HUES48 (cell line): ENCODE measurements around the gene STARD8.

Source experiments
- H3K27ac ChIP-seq: one replicate; pipeline ENCODE4 v1.7.0; 2013; ENCODE audit warnings: low read depth, low read length, inconsistent platforms
- H3K27me3 ChIP-seq: 2 replicates; pipeline ENCODE4 v1.6.1; 2013; ENCODE audit warnings: mild to moderate bottlenecking, low read length; ENCODE audit not compliant: control insufficient read depth, insufficient read depth
- H3K36me3 ChIP-seq: 2 replicates; pipeline ENCODE4 v1.6.1; 2013; ENCODE audit warnings: low read length; ENCODE audit not compliant: control insufficient read depth, insufficient read depth
- H3K4me1 ChIP-seq: 2 replicates; pipeline ENCODE4 v1.6.1; 2013; ENCODE audit warnings: mild to moderate bottlenecking, low read length; ENCODE audit not compliant: control insufficient read depth, insufficient read depth
- H3K4me3 ChIP-seq: 2 replicates; pipeline ENCODE4 v1.5.1; 2013; ENCODE audit warnings: mild to moderate bottlenecking, low read depth, low read length
- H3K9ac ChIP-seq: 2 replicates; pipeline ENCODE4 v1.6.1; 2013; ENCODE audit warnings: mild to moderate bottlenecking, low read depth, low read length, moderate library complexity
- H3K9me3 ChIP-seq: 2 replicates; pipeline ENCODE4 v1.6.1; 2013; ENCODE audit warnings: low read length; ENCODE audit not compliant: control insufficient read depth, insufficient read depth

STARD8 gene

GRCh38 chrX:68658530-68658929 is 11.1 kb downstream of the STARD8 start:
- Histone ChIP-seq H3K27me3 (no peaks in the 10 kb centered on the region), H3K36me3 (no peaks in the 10 kb centered on the region), H3K4me3 (no peak overlapping the region), H3K4me1 (peaks cover 4% of the 10 kb centered on the region; the same call in 1 of the 2 replicates), H3K27ac (no peak overlapping the region), H3K9ac (no peak overlapping the region), H3K9me3 (peaks cover 30% of the 10 kb centered on the region; the same call in 1 of the 2 replicates)

DNA sequence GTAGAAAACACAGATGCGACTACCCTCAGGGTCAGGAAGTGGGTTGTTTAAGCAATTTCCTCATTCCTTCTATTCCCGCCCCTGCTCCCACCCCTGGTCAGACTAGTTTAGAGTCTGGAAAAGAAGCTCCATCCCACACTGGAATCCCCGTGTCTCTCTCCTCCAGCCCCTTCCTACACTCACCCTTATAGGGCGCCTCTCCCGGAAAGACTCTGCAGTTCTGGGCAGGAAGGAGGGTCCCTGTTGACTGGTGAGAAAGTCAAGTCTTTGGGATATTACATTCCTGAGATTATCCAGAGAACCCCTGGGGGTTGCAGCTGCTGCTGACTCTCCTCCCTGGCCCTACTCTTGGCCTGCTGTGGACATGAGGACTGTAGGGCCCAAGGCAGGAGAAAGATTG is 11.9 kb downstream of the STARD8 start:
- peaks cover 31% of the 10 kb centered on the region; the same call in 1 of the 2 replicates for H3K9me3 ChIP-seq
- H3K4me3 ChIP-seq: no peak overlapping the region
- no peaks in the 10 kb centered on the region for H3K27me3 ChIP-seq
- no peak overlapping the region for H3K9ac ChIP-seq
- H3K4me1 ChIP-seq: peaks cover 4% of the 10 kb centered on the region; the same call in 1 of the 2 replicates
- H3K36me3 ChIP-seq: no peaks in the 10 kb centered on the region
- H3K27ac ChIP-seq: peak overlapping the region; percentile 17

DNA sequence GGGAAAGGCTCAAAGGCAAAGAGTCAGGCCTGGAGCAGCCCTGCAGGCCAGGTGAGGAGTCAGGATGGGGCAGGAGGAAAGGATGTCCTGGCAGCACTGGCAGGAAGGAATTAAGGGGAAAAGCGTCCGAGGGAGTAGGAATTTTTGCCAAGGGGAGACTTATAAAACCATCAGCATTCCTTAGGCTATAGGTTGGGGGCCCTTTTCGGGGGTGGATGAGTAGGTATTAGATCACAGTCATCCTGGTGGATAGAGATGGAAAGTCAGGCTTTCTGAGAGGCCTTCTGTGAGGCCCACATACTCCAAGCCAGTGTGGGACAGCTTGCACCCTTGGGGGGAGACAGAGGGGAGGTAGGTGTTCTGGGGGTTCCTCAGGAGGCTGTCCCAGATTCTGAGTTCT is 12.3 kb downstream of the STARD8 start:
- Histone ChIP-seq H3K36me3 (no peaks in the 10 kb centered on the region), H3K27ac (peak overlapping the region; percentile 17), H3K27me3 (no peaks in the 10 kb centered on the region), H3K4me3 (no peak overlapping the region), H3K9me3 (peaks cover 30% of the 10 kb centered on the region; the same call in 1 of the 2 replicates), H3K9ac (no peak overlapping the region), H3K4me1 (peaks cover 4% of the 10 kb centered on the region; the same call in 1 of the 2 replicates)

DNA sequence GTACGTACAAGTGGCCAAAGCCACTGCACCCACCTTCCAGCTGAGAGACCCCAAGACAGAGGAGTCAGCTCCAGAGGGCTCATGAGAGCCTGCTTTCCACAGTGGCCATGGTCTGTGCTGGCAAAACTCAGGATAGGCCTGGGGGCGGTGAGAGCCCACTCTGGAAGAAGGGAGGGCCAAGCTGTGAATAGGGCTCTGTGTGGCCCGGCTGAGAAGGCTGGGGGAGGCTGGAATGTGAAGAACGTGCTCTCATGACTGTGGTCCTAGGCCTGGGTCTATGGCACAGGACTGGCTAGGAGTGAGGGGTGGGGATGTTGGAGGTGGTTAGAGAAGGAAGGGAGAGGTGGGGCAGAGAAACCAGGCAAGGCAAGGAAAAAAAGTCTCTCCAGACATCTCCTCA is 13.3 kb downstream of the STARD8 start:
- Histone ChIP-seq H3K27me3 (no peaks in the 10 kb centered on the region), H3K4me3 (no peak overlapping the region), H3K27ac (no peak overlapping the region), H3K9ac (no peak overlapping the region), H3K4me1 (peaks cover 4% of the 10 kb centered on the region; the same call in 1 of the 2 replicates), H3K36me3 (no peaks in the 10 kb centered on the region), H3K9me3 (peaks cover 34% of the 10 kb centered on the region; the same call in 1 of the 2 replicates)

DNA sequence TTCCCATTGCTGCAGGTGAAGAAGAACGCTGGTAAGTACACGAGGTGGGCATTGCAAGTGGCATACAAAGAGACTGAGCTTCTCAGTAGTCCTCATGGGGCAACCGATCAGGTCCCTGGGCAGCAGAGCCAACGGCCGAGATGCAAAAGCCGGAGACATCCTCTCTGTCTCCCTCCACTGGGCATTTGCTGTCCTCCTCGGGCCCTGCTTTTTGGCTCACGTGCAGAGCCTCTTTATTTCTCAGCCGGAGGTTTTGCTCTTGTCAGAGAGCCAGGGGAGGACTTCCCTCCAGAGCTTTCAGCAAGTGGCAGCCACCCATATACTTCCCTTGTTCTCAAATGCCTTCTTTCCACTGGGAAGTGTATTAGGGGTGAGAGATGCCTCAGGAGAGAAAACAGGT is 18.0 kb downstream of the STARD8 start:
- no peak overlapping the region for H3K9ac ChIP-seq

GRCh38 chrX:68666580-68666979 is 19.1 kb downstream of the STARD8 start:
- Histone ChIP-seq H3K9me3 (peaks cover 42% of the 10 kb centered on the region), H3K27ac (no peak overlapping the region), H3K4me3 (no peak overlapping the region), H3K4me1 (no peaks in the 10 kb centered on the region), H3K36me3 (no peaks in the 10 kb centered on the region), H3K9ac (no peak overlapping the region), H3K27me3 (no peaks in the 10 kb centered on the region)

More for the DNA sequence above, 18.0 kb downstream of the STARD8 start:
- Histone ChIP-seq H3K4me1 (no peaks in the 10 kb centered on the region), H3K4me3 (no peak overlapping the region), H3K27me3 (no peaks in the 10 kb centered on the region), H3K9me3 (peaks cover 34% of the 10 kb centered on the region), H3K27ac (no peak overlapping the region), H3K36me3 (no peaks in the 10 kb centered on the region)

GRCh38 chrX:68669094-68669860 is 21.8 kb downstream of the STARD8 start:
- Histone ChIP-seq H3K9ac (no peak overlapping the region), H3K36me3 (no peaks in the 10 kb centered on the region), H3K9me3 (peaks cover 47% of the 10 kb centered on the region), H3K4me3 (no peak overlapping the region), H3K27me3 (no peaks in the 10 kb centered on the region), H3K4me1 (peaks cover 15% of the 10 kb centered on the region), H3K27ac (peak overlapping the region; percentile 9)

GRCh38 chrX:68669871-68670270 is 22.4 kb downstream of the STARD8 start:
- no peaks in the 10 kb centered on the region for H3K36me3 ChIP-seq
- no peak overlapping the region for H3K4me3 ChIP-seq
- no peak overlapping the region for H3K27ac ChIP-seq

DNA sequence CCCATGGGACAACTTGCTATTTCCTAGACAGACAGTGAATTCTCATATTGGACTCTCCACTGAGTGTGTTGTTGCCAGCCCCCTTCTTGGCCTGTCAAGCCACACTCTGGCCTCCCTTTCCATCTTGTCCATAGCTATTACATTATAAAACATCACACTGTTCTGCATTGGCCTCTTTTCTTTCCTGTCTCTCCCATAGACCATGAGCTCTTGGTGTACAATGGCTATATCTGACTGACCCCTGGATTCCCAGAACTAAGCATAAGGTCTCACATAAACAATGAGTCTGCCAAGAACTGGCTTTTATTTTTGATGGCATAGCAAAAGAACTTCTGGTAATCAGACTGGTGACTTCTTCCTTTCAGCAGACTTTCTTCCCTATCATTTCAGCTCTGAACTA is 23.8 kb downstream of the STARD8 start:
- H3K9ac ChIP-seq: no peak overlapping the region
- no peak overlapping the region for H3K27ac ChIP-seq
- H3K4me3 ChIP-seq: no peak overlapping the region
- no peaks in the 10 kb centered on the region for H3K36me3 ChIP-seq
- peaks cover 34% of the 10 kb centered on the region for H3K9me3 ChIP-seq
- no peaks in the 10 kb centered on the region for H3K27me3 ChIP-seq
- peaks cover 15% of the 10 kb centered on the region for H3K4me1 ChIP-seq

More at GRCh38 chrX:68669871-68670270, 22.4 kb downstream of the STARD8 start:
- Histone ChIP-seq H3K9me3 (peaks cover 42% of the 10 kb centered on the region), H3K9ac (no peak overlapping the region), H3K4me1 (peaks cover 15% of the 10 kb centered on the region), H3K27me3 (no peaks in the 10 kb centered on the region)

DNA sequence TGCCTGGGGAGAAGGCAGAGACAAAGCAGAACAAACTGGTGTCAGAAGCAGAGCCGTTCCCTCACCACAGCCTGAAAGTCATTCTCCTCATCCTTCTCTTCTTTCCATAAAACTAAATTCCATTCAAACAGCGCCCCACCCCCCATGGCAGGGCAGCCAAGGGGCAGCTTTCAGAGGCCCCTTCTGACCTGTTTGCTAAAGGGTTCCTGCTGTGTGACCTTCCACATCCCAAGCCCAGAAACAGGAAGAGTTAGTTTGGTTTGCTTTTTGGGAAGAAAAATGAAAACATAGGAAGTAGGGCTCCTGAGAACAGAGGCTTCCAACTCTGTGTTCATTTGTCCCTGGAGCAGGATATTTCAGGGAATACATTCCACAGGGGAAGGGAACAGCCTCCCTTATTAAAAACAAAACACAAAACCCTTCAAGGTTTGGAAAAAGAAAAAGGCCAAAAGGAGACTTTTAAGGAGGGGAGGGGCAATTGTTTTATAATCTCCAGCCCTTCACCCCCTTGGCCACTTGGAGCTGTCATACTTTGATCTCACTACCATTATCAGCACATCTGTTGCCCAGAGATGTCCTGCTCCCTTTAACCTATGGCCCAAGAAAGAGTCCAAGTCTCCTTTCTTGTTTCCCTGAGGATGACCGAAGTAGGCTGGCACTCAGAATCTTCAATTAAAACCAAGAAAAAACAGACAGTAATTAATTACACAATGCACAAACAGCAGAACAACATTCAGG is 25.3 kb downstream of the STARD8 start:
- Histone ChIP-seq H3K27ac (peak overlapping the region; percentile 64), H3K9ac (no peak overlapping the region), H3K36me3 (no peaks in the 10 kb centered on the region), H3K9me3 (peaks cover 35% of the 10 kb centered on the region), H3K4me3 (no peak overlapping the region; the same call in 1 of the 2 replicates), H3K4me1 (peaks cover 15% of the 10 kb centered on the region), H3K27me3 (no peaks in the 10 kb centered on the region)

GRCh38 chrX:68675571-68675970 is 28.1 kb downstream of the STARD8 start:
- peaks cover 15% of the 10 kb centered on the region for H3K4me1 ChIP-seq
- H3K9me3 ChIP-seq: peaks cover 42% of the 10 kb centered on the region
- H3K27me3 ChIP-seq: no peaks in the 10 kb centered on the region
- no peaks in the 10 kb centered on the region for H3K36me3 ChIP-seq
- H3K9ac ChIP-seq: no peak overlapping the region
- no peak overlapping the region for H3K4me3 ChIP-seq
- no peak overlapping the region for H3K27ac ChIP-seq
